GM23338 (cell line): ENCODE data around the gene DDIAS. TPM values are rescaled to one million over a fixed set of nuclear protein-coding genes. Genes with fewer than 3 reads are reported as not detected.

Source experiments
- ATAC-seq: fragments of 200-7000 bp; cut with Tn5 transposase; 3 replicates; pipeline ENCODE4 v1.9.1; 2020
- DNase-seq: peaks from one replicate; pipeline ENCODE4 v3.0.0-alpha.2; 2015; ENCODE audit warnings: low spot score
- H2AFZ ChIP-seq: fragments of 200-600 bp; sonication (generic); 2 replicates; pipeline ENCODE4 v1.8.0; 2016; ENCODE audit warnings: antibody characterized with exemption, mild to moderate bottlenecking, moderate library complexity
- H3F3A ChIP-seq: fragments of 200-600 bp; sonication (generic); replicated peaks from 2 replicates; pipeline ENCODE4 v1.8.0; 2017; ENCODE audit warnings: antibody characterized with exemption, mixed run types, low read depth
- H3K27ac ChIP-seq: fragments of 200-600 bp; sonication (generic); 2 replicates; pipeline ENCODE4 v1.6.1; 2016; ENCODE audit warnings: low read depth
- H3K27me3 ChIP-seq: fragments of 200-600 bp; sonication (generic); 2 replicates; pipeline ENCODE4 v1.8.0; 2016; ENCODE audit warnings: mild to moderate bottlenecking, mixed run types, moderate library complexity; ENCODE audit not compliant: insufficient read depth
- H3K36me3 ChIP-seq: fragments of 200-600 bp; sonication (generic); 2 replicates; pipeline ENCODE4 v1.8.0; 2016; ENCODE audit warnings: mild to moderate bottlenecking; ENCODE audit not compliant: insufficient read depth
- H3K4me1 ChIP-seq: fragments of 200-600 bp; sonication (generic); 2 replicates; pipeline ENCODE4 v1.8.0; 2016; ENCODE audit warnings: mild to moderate bottlenecking, moderate library complexity; ENCODE audit not compliant: insufficient read depth
- H3K4me2 ChIP-seq: fragments of 200-600 bp; sonication (generic); 2 replicates; pipeline ENCODE4 v1.7.1; 2017; ENCODE audit warnings: mixed run types
- H3K4me3 ChIP-seq: fragments of 200-600 bp; sonication (generic); 2 replicates; pipeline ENCODE4 v1.6.1; 2016; ENCODE audit warnings: mixed run types
- H3K79me2 ChIP-seq: fragments of 200-600 bp; sonication (generic); replicated peaks from 2 replicates; pipeline ENCODE4 v1.8.0; 2017; ENCODE audit warnings: mild to moderate bottlenecking; ENCODE audit not compliant: insufficient read depth
- H3K9me2 ChIP-seq: fragments of 200-600 bp; sonication (generic); 2 replicates; pipeline ENCODE4 v1.8.0; 2017; ENCODE audit not compliant: insufficient read depth
- H4K20me1 ChIP-seq: fragments of 200-600 bp; sonication (generic); replicated peaks from 2 replicates; pipeline ENCODE4 v1.8.0; 2017; ENCODE audit warnings: mild to moderate bottlenecking; ENCODE audit not compliant: insufficient read depth
- H3K27ac Mint-ChIP-seq: 2 replicates; pipeline ENCODE4 v1.8.0; 2020; ENCODE audit warnings: inconsistent platforms, mild to moderate bottlenecking, moderate library complexity, mixed read lengths
- H3K27me3 Mint-ChIP-seq: 3 replicates; pipeline ENCODE4 v1.8.0; 2022; ENCODE audit warnings: low read depth, mild to moderate bottlenecking, moderate library complexity, mixed read lengths, inconsistent platforms; ENCODE audit not compliant: insufficient read depth, poor library complexity
- H3K36me3 Mint-ChIP-seq: 3 replicates; pipeline ENCODE4 v1.8.0; 2021; ENCODE audit warnings: low read depth, mild to moderate bottlenecking, inconsistent platforms, moderate library complexity, mixed read lengths
- H3K4me1 Mint-ChIP-seq: 3 replicates; pipeline ENCODE4 v1.8.0; 2020; ENCODE audit warnings: mild to moderate bottlenecking, inconsistent platforms, mixed read lengths
- H3K4me3 Mint-ChIP-seq: 3 replicates; pipeline ENCODE4 v1.8.0; 2021; ENCODE audit warnings: moderate library complexity, mild to moderate bottlenecking, inconsistent platforms, mixed read lengths
- H3K9me3 Mint-ChIP-seq: 3 replicates; pipeline ENCODE4 v1.8.0; 2020; ENCODE audit warnings: moderate library complexity, mild to moderate bottlenecking, inconsistent platforms, mixed read lengths
- CREB1 ChIP-seq: fragments of 250-450 bp; sonication (Bioruptor Pico); IDR thresholded peaks from 2 replicates; pipeline ENCODE4 v1.5.0; 2020; ENCODE audit warnings: low read depth, mild to moderate bottlenecking, moderate library complexity
- CTCF ChIP-seq, 2 experiments: fragments of 200-600 bp in 1 of 2; sonication (generic) in 1 of 2; conservative IDR thresholded peaks; 2 replicates each; pipeline versions ENCODE4 v1.5.1 to v1.6.1; 2016 to 2017; ENCODE audit warnings: antibody characterized with exemption in 2 of 2, low read depth in 2 of 2, mild to moderate bottlenecking in 2 of 2, moderate library complexity in 1 of 2
- ETS1 ChIP-seq: IDR thresholded peaks from 2 replicates; pipeline ENCODE4 v1.6.1; 2016; ENCODE audit warnings: antibody characterized with exemption
- EZH2 ChIP-seq: fragments of 200-600 bp; sonication (generic); IDR thresholded peaks from one replicate; pipeline ENCODE4 v1.8.0; 2017; ENCODE audit warnings: antibody characterized with exemption, mild to moderate bottlenecking, low read depth; ENCODE audit not compliant: unreplicated experiment
- EZH2phosphoT487 ChIP-seq: fragments of 200-600 bp; sonication (generic); IDR thresholded peaks from one replicate; pipeline ENCODE4 v1.8.1; 2018; ENCODE audit warnings: antibody characterized with exemption; ENCODE audit not compliant: unreplicated experiment
- JUNB ChIP-seq: IDR thresholded peaks from one replicate; pipeline ENCODE4 v1.6.1; 2016; ENCODE audit warnings: antibody characterized with exemption; ENCODE audit not compliant: unreplicated experiment
- NANOG ChIP-seq: IDR thresholded peaks from 2 replicates; pipeline ENCODE4 v1.6.1; 2016; ENCODE audit warnings: antibody characterized with exemption, borderline replicate concordance
- POLR2AphosphoS5 ChIP-seq: IDR thresholded peaks from 2 replicates; pipeline ENCODE4 v1.6.1; 2016; ENCODE audit warnings: antibody characterized with exemption, low read depth
- REST ChIP-seq: IDR thresholded peaks from one replicate; pipeline ENCODE4 v1.6.1; 2018; ENCODE audit warnings: antibody characterized with exemption; ENCODE audit not compliant: unreplicated experiment
- ZNF331 ChIP-seq: fragments of 250-450 bp; sonication (Bioruptor Pico); IDR thresholded peaks from 2 replicates; pipeline ENCODE4 v1.5.0; 2020; ENCODE audit warnings: low read depth, mild to moderate bottlenecking, moderate library complexity
- ZNF462 ChIP-seq: fragments of 250-450 bp; sonication (Bioruptor Pico); IDR thresholded peaks from 2 replicates; pipeline ENCODE4 v1.5.0; 2020; ENCODE audit warnings: mild to moderate bottlenecking, moderate library complexity
- polyA plus RNA-seq: library from polyadenylated mRNA; unstranded; fragments of >200 nt; fragmentation: Nextera tagmentation; extraction: Ambion mirVana; gene quantifications from 2 replicates; pipeline ENCODE4 v1.2.1, GENCODE V29; 2016
- total RNA-seq: library from RNA; depleted of rRNA; stranded (reverse); fragments of >200 nt; shearing (Covaris generic); gene quantifications from 2 replicates; pipeline ENCODE4 v1.2.3, GENCODE V29; 2014

The DDIAS gene
- total and polyA plus RNA-seq, 2 experiments from 2014 or later: 19.5 to 53.0 TPM

DNA sequence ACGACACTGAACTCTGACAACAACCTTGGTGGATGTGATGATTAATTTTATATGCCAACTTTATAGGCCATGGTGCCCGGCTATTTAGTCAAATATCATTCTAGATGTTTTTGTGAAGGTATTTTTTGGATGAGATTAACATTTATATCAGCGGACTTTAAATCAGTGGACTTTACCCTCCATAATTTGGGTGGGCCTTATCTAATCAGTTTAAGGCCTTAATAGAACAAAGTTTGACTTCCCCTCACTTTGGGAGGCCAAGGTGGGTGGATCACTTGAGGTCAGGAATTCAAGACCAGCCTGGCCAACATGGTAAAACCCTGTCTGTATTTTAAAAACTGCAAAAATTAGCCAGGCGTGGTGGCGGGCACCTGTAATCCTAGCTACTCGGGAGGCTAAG lies 5.4 kb upstream of the DDIAS start:
- no peaks in the 10 kb centered on the region for H3K27me3 Mint-ChIP-seq
- no peaks in the 10 kb centered on the region for H3K36me3 Mint-ChIP-seq
- H3K9me2 ChIP-seq: no peaks in the 10 kb centered on the region
- H3K4me3 Mint-ChIP-seq: no peak overlapping the region
- no peak overlapping the region for H3K4me3 ChIP-seq
- ATAC-seq: no peak
- H3K27me3 ChIP-seq: no peaks in the 10 kb centered on the region
- H3K4me1 ChIP-seq: peaks cover 10% of the 10 kb centered on the region; the same call in 1 of the 2 replicates
- no peaks in the 10 kb centered on the region for H3F3A ChIP-seq
- DNase-seq: no peak
- H3K79me2 ChIP-seq: peaks cover 30% of the 10 kb centered on the region
- no peak for TF ChIP-seq NANOG
- no peak for TF ChIP-seq CREB1
- TF ChIP-seq ETS1: no peak
- no peak for TF ChIP-seq JUNB
- TF ChIP-seq EZH2: no peak
- TF ChIP-seq CTCF (conservative IDR thresholded peaks at IDR 0.05; ENCODE audit: low read depth in 2 of 2): no peak
- TF ChIP-seq POLR2AphosphoS5: no peak
- no peak for TF ChIP-seq ZNF331
- no peak for TF ChIP-seq ZNF462 (CRISPR knock-in tag)
- no peak for TF ChIP-seq EZH2phosphoT487
- no peak for TF ChIP-seq REST
- H3K4me1 Mint-ChIP-seq: peaks cover 5% of the 10 kb centered on the region; the same call in 2 of the 3 replicates
- H2AFZ ChIP-seq: no peak overlapping the region
- no peaks in the 10 kb centered on the region for H3K36me3 ChIP-seq
- no peaks in the 10 kb centered on the region for H3K9me3 Mint-ChIP-seq
- no peak overlapping the region for H3K27ac ChIP-seq
- H3K27ac Mint-ChIP-seq: no peak overlapping the region
- H4K20me1 ChIP-seq: peaks cover 7% of the 10 kb centered on the region
- H3K4me2 ChIP-seq: no peak overlapping the region
